Spleen (tissue), 7 donors: Measurements from ENCODE around the gene ADAMTS14.

Experiments used
- CTCF ChIP-seq, 11 experiments: fragments of 200-600 bp in 7 of 11; fragments of 450-650 bp in 4 of 11; sonication (generic) in 4 of 11; IDR thresholded peaks in 8 of 11; conservative IDR thresholded peaks in 3 of 11; 1 replicate in 7 of 11; 2 replicates in 4 of 11; pipeline versions ENCODE4 v1.4.0 to v1.8.0; 2016 to 2021; ENCODE audit warnings: antibody characterized with exemption in 11 of 11, inconsistent platforms in 4 of 11, mild to moderate bottlenecking in 1 of 11
- POLR2A ChIP-seq, 3 donors: fragments of 450-650 bp; IDR thresholded peaks; one replicate each; pipeline ENCODE4 v1.5.1; 2017; ENCODE audit warnings: antibody characterized with exemption in 3 of 3, mild to moderate bottlenecking in 1 of 3
- donor health status: DM: no; HTN: no; CAD: no; lungs with moderate emphysema.
- donor health status: DM: no; HTN: no; CAD: no.
- donor health status: DM: no; HTN: no; CAD: no.

GRCh38 chr10:70761031-70761601 lies 88.8 kb downstream of the ADAMTS14 start:
- TF ChIP-seq CTCF (IDR thresholded peaks at IDR 0.05 in 8 of 11, conservative IDR thresholded peaks at IDR 0.05 in 3 of 11), result no peak
- TF ChIP-seq POLR2A (IDR thresholded peaks at IDR 0.05), result no peak
